ENCODE results near the gene SPAG17. TPM values are rescaled to one million over a fixed set of nuclear protein-coding genes. Genes with fewer than 3 reads are reported as not detected.

Gene SPAG17
- total and polyA plus RNA-seq, 2 of the 4 experiments (the other 2 are of a cell fraction): 0.10 TPM; not detected in 1

GRCh38 chr1:118214866-118215265 is 29.8 kb upstream of the SPAG17 start:
- Histone ChIP-seq H3K4ac (ENCODE audit: low read depth, low read length) (no peak overlapping the region), H3K14ac (replicated peaks; ENCODE audit: low read depth, low read length) (no peak overlapping the region), H3K9ac (ENCODE audit: low read depth, low read length) (no peak overlapping the region), H3K36me3 (ENCODE audit: control insufficient read depth, insufficient read depth, low read length) (no peaks in the 10 kb centered on the region), H4K8ac (ENCODE audit: low read depth in 2 of 2, low read length in 2 of 2) (no peak overlapping the region), H3K4me2 (ENCODE audit: low read depth, low read length) (no peak overlapping the region), H4K20me1 (ENCODE audit: insufficient read depth, low read length) (no peaks in the 10 kb centered on the region), H2AFZ (replicated peaks; ENCODE audit: low read length, poor library complexity) (no peak overlapping the region), H4K5ac (ENCODE audit: low read depth, low read length) (no peak overlapping the region), H4K91ac (ENCODE audit: insufficient read depth, low read depth, low read length) (no peak overlapping the region), H2AK5ac (ENCODE audit: low read depth, low read length) (no peak overlapping the region), H2BK15ac (ENCODE audit: low read depth, low read length) (no peak overlapping the region), H3K56ac (ENCODE audit: extremely low read depth, insufficient read depth, low read length) (no peak overlapping the region), H2AK9ac (replicated peaks; ENCODE audit: low read depth, low read length, poor library complexity) (no peak overlapping the region), H3K9me3 (ENCODE audit: control insufficient read depth, insufficient read depth, low read length) (no peaks in the 10 kb centered on the region), H3K79me1 (ENCODE audit: low read depth in 1 of 2, low read length in 2 of 2) (no peaks in the 10 kb centered on the region), H3K4me3 (ENCODE audit: insufficient read depth, low read depth, low read length) (no peak overlapping the region), H2BK5ac (ENCODE audit: low read depth, low read length, poor library complexity, severe bottlenecking) (no peak overlapping the region), H3K18ac (ENCODE audit: low read depth, low read length) (no peak overlapping the region), H2BK120ac (ENCODE audit: low read depth, low read length) (no peak overlapping the region), H3K4me1 (ENCODE audit: control insufficient read depth, insufficient read depth, low read length) (no peaks in the 10 kb centered on the region), H3K27me3 (ENCODE audit: control insufficient read depth, insufficient read depth, low read length) (no peaks in the 10 kb centered on the region), H3K23ac (ENCODE audit: low read depth, low read length) (no peak overlapping the region), H3K27ac (ENCODE audit: insufficient read depth, low read length) (no peak overlapping the region), H2BK20ac (ENCODE audit: low read depth, low read length) (no peak overlapping the region), H3K9me1 (ENCODE audit: insufficient read depth, low read length) (no peaks in the 10 kb centered on the region; the same call in 1 of the 2 replicates)
- no CpG with 5 or more reads among the region's 2 CpGs for WGBS, 2 experiments (ENCODE audit: extremely low coverage in 2 of 2, insufficient read length in 1 of 2)
- ATAC-seq (ENCODE audit: low read depth) (no peak), DNase-seq (no peak)
- ChIA-PET CTCF (no interaction called here), POLR2A (ENCODE audit: unreplicated experiment) (no interaction called here)
- dilution Hi-C loops (cut with HindIII; ENCODE audit: low sequenced_read_pairs, unreplicated experiment) (no loop called here), in situ Hi-C loops (cut with MboI; ENCODE audit: low sequenced_read_pairs) (no loop called here), intact Hi-C loops (cut with micrococcal nuclease) (no loop called here)
- TF ChIP-seq CEBPB (IDR thresholded peaks at IDR 0.05; ENCODE audit: low read depth, low read length): no peak
- no peak for TF ChIP-seq MAZ (IDR thresholded peaks at IDR 0.05; ENCODE audit: borderline replicate concordance, low read depth, low read length)
- no peak for TF ChIP-seq RAD21 (IDR thresholded peaks at IDR 0.05; ENCODE audit: low read length)
- TF ChIP-seq POLR2A (IDR thresholded peaks at IDR 0.05; ENCODE audit: low read depth, low read length): no peak
- TF ChIP-seq MXI1 (IDR thresholded peaks at IDR 0.05; ENCODE audit: borderline replicate concordance, low read depth, low read length): no peak
- no peak for TF ChIP-seq USF2 (IDR thresholded peaks at IDR 0.05; ENCODE audit: low read depth, low read length)
- TF ChIP-seq NFE2L2 (IDR thresholded peaks at IDR 0.05; ENCODE audit: low read depth, low read length): no peak
- TF ChIP-seq, protein P1, sequence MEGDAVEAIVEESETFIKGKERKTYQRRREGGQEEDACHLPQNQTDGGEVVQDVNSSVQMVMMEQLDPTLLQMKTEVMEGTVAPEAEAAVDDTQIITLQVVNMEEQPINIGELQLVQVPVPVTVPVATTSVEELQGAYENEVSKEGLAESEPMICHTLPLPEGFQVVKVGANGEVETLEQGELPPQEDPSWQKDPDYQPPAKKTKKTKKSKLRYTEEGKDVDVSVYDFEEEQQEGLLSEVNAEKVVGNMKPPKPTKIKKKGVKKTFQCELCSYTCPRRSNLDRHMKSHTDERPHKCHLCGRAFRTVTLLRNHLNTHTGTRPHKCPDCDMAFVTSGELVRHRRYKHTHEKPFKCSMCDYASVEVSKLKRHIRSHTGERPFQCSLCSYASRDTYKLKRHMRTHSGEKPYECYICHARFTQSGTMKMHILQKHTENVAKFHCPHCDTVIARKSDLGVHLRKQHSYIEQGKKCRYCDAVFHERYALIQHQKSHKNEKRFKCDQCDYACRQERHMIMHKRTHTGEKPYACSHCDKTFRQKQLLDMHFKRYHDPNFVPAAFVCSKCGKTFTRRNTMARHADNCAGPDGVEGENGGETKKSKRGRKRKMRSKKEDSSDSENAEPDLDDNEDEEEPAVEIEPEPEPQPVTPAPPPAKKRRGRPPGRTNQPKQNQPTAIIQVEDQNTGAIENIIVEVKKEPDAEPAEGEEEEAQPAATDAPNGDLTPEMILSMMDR (conservative IDR thresholded peaks at IDR 0.05; ENCODE audit: low read depth, low read length): no peak
- no peak for TF ChIP-seq CHD1 (IDR thresholded peaks at IDR 0.05; ENCODE audit: low read depth, low read length)
- TF ChIP-seq FOS (IDR thresholded peaks at IDR 0.05; ENCODE audit: low read depth, low read length): no peak
- no peak for TF ChIP-seq SMC3 (IDR thresholded peaks at IDR 0.05; ENCODE audit: low read depth, low read length)
- TF ChIP-seq ELK1 (IDR thresholded peaks at IDR 0.05; ENCODE audit: borderline replicate concordance, low read depth, low read length): no peak
- TF ChIP-seq RFX5 (IDR thresholded peaks at IDR 0.05; ENCODE audit: low read depth, low read length): no peak
- TF ChIP-seq BHLHE40 (IDR thresholded peaks at IDR 0.05; ENCODE audit: low read depth, low read length): no peak
- no peak for TF ChIP-seq RCOR1 (IDR thresholded peaks at IDR 0.05; ENCODE audit: insufficient replicate concordance, low read length)
- TF ChIP-seq MAFK (IDR thresholded peaks at IDR 0.05; ENCODE audit: low read depth, low read length): no peak
- BruUV-seq (replicated peaks): no TSS peak

Data from IMR-90 (cell line).